ENCODE measurements around the gene METTL17. TPM values are rescaled to one million over a fixed set of nuclear protein-coding genes. Genes with fewer than 3 reads are reported as not detected.

The METTL17 gene
- total and polyA plus RNA-seq, 2 of the 13 experiments (the other 11 are each of a cell fraction or from before 2014, with no cell fraction given): 122 to 199 TPM

DNA sequence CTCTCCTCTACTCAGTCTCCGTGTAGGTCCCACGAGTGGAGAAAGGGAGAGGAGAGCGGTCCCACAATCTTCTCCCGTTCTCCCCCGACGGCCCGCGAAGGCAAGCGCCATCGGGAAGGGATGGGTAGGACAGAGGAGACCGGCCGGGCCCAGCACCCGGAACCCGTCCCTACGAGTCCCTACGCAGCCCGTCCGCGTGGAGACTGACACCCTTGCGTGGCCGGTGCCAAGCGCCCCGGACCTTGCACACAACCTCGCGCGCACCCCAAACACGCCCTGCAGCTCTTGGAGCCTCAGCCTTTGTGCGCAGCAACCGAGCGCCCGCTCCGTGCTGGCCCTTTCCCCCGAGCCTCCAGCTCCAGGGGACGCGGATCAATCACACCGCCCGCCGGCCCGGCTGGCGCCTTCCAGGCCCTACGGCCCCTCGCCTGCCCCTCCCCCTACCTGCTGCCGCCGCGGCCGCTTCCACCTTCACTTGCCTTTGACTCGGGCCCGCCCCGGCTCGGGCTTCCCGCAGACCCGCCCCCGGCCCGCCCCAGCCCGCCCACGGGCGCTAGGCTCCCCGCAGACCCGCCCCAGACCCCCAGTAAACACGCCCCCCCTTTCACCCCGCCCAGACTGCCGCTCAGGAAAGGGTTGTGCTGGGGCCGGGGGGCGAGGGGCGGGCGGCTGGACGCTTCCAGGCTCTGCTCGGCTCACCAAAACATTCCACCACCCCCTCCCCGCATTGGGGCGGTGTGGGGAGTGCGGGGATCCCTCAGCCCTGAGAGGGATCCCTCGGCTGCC is 35.0 kb downstream of the METTL17 start, which contains the start of gene NDRG2 (continued):
- TF ChIP-seq, protein P1, sequence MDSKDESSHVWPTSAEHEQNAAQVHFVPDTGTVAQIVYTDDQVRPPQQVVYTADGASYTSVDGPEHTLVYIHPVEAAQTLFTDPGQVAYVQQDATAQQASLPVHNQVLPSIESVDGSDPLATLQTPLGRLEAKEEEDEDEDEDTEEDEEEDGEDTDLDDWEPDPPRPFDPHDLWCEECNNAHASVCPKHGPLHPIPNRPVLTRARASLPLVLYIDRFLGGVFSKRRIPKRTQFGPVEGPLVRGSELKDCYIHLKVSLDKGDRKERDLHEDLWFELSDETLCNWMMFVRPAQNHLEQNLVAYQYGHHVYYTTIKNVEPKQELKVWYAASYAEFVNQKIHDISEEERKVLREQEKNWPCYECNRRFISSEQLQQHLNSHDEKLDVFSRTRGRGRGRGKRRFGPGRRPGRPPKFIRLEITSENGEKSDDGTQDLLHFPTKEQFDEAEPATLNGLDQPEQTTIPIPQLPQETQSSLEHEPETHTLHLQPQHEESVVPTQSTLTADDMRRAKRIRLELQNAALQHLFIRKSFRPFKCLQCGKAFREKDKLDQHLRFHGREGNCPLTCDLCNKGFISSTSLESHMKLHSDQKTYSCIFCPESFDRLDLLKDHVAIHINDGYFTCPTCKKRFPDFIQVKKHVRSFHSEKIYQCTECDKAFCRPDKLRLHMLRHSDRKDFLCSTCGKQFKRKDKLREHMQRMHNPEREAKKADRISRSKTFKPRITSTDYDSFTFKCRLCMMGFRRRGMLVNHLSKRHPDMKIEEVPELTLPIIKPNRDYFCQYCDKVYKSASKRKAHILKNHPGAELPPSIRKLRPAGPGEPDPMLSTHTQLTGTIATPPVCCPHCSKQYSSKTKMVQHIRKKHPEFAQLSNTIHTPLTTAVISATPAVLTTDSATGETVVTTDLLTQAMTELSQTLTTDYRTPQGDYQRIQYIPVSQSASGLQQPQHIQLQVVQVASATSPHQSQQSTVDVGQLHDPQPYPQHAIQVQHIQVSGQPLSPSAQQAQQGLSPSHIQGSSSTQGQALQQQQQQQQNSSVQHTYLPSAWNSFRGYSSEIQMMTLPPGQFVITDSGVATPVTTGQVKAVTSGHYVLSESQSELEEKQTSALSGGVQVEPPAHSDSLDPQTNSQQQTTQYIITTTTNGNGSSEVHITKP (CRISPR knock-in tag; IDR thresholded peaks at IDR 0.05; ENCODE audit: low read depth): peak; percentile 1; the same call in 1 of the 2 replicates
- TF ChIP-seq, protein P2, sequence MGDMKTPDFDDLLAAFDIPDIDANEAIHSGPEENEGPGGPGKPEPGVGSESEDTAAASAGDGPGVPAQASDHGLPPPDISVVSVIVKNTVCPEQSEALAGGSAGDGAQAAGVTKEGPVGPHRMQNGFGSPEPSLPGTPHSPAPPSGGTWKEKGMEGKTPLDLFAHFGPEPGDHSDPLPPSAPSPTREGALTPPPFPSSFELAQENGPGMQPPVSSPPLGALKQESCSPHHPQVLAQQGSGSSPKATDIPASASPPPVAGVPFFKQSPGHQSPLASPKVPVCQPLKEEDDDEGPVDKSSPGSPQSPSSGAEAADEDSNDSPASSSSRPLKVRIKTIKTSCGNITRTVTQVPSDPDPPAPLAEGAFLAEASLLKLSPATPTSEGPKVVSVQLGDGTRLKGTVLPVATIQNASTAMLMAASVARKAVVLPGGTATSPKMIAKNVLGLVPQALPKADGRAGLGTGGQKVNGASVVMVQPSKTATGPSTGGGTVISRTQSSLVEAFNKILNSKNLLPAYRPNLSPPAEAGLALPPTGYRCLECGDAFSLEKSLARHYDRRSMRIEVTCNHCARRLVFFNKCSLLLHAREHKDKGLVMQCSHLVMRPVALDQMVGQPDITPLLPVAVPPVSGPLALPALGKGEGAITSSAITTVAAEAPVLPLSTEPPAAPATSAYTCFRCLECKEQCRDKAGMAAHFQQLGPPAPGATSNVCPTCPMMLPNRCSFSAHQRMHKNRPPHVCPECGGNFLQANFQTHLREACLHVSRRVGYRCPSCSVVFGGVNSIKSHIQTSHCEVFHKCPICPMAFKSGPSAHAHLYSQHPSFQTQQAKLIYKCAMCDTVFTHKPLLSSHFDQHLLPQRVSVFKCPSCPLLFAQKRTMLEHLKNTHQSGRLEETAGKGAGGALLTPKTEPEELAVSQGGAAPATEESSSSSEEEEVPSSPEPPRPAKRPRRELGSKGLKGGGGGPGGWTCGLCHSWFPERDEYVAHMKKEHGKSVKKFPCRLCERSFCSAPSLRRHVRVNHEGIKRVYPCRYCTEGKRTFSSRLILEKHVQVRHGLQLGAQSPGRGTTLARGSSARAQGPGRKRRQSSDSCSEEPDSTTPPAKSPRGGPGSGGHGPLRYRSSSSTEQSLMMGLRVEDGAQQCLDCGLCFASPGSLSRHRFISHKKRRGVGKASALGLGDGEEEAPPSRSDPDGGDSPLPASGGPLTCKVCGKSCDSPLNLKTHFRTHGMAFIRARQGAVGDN (CRISPR knock-in tag; IDR thresholded peaks at IDR 0.05): peak; percentile 88
- peak; percentile 69; the same call in 1 of the 2 replicates for TF ChIP-seq ZNF451 (CRISPR knock-in tag; IDR thresholded peaks at IDR 0.05)
- TF ChIP-seq ZNF775 (CRISPR knock-in tag; IDR thresholded peaks at IDR 0.05; ENCODE audit: borderline replicate concordance): no peak
- TF ChIP-seq SRSF9 (IDR thresholded peaks at IDR 0.05; ENCODE audit: borderline replicate concordance, insufficient read depth, low read depth, low read length, poor library complexity, severe bottlenecking): no peak
- TF ChIP-seq NFE2 (CRISPR knock-in tag; IDR thresholded peaks at IDR 0.05): no peak
- no peak for TF ChIP-seq DPF2 (CRISPR knock-in tag; IDR thresholded peaks at IDR 0.05; ENCODE audit: borderline replicate concordance, low read depth)
- peak; percentile 8 for TF ChIP-seq XRCC5 (optimal IDR thresholded peaks at IDR 0.05; ENCODE audit: low read length)
- TF ChIP-seq SOX5 (CRISPR knock-in tag; IDR thresholded peaks at IDR 0.05; ENCODE audit: borderline replicate concordance): no peak
- peak; percentile 41 to 77; a peak in 3 of 4 replicates for TF ChIP-seq EP300 (IDR thresholded peaks at IDR 0.05; ENCODE audit: low read depth in 2 of 2, low read length in 2 of 2)
- peak; percentile 52; the same call in 1 of the 2 replicates for TF ChIP-seq EP300 (CRISPR knock-in tag; IDR thresholded peaks at IDR 0.05; ENCODE audit: borderline replicate concordance)
- no peak for TF ChIP-seq NFRKB (IDR thresholded peaks at IDR 0.05)
- TF ChIP-seq KDM1A (CRISPR knock-in tag; IDR thresholded peaks at IDR 0.05): no peak
- TF ChIP-seq YEATS2 (CRISPR knock-in tag; IDR thresholded peaks at IDR 0.05; ENCODE audit: borderline replicate concordance): no peak
- TF ChIP-seq ZMYM4 (CRISPR knock-in tag; IDR thresholded peaks at IDR 0.05): no peak; the same call in 1 of the 2 replicates
- no peak for TF ChIP-seq ZNF839 (CRISPR knock-in tag; IDR thresholded peaks at IDR 0.05; ENCODE audit: borderline replicate concordance)
- TF ChIP-seq KLF9 (CRISPR knock-in tag; IDR thresholded peaks at IDR 0.05; ENCODE audit: low read depth): 0 out of 2 replicates have a peak, but pooled peaks have one; percentile 45
- TF ChIP-seq CENPX (CRISPR knock-in tag; IDR thresholded peaks at IDR 0.05): no peak
- TF ChIP-seq ZBTB8A (CRISPR knock-in tag; IDR thresholded peaks at IDR 0.05; ENCODE audit: borderline replicate concordance, low read depth): no peak
- 0 out of 4 replicates have a peak, but pooled peaks of 1 of the 2 experiments have one; percentile 7 for TF ChIP-seq NR2F1 (CRISPR knock-in tag; IDR thresholded peaks at IDR 0.05)
- peak; percentile 68 for TF ChIP-seq ZSCAN25 (CRISPR knock-in tag; IDR thresholded peaks at IDR 0.05)

All from HepG2 (cell line).